AG04450 (cell line): ENCODE data around the gene ABCC11. TPM values are rescaled to one million over a fixed set of nuclear protein-coding genes. Genes with fewer than 3 reads are reported as not detected.

Source experiments
- CTCF ChIA-PET: fragments of 300-600, 350-600 bp; formaldehyde crosslinking; extraction: SDS; loops from one replicate; lab custom pipeline; 2022; ENCODE audit warnings: antibody characterized with exemption, inconsistent platforms; lab: Charles Lee
- POLR2A ChIA-PET: fragments of 350-600 bp; formaldehyde crosslinking; extraction: SDS; loops from one replicate; lab custom pipeline; 2021; ENCODE audit warnings: antibody characterized with exemption, inconsistent platforms; lab: Yijun Ruan, JAX
- DNase-seq: peaks from one replicate; pipeline ENCODE4 v3.0.0-alpha.2; 2011; ENCODE audit warnings: low read depth, low spot score
- H3K27ac ChIP-seq: one replicate; pipeline ENCODE4 v1.5.1; 2012; ENCODE audit warnings: low read depth, low read length, control low read depth
- H3K27me3 ChIP-seq: one replicate; pipeline ENCODE4 v1.6.0; 2012; ENCODE audit warnings: low read length; ENCODE audit not compliant: control insufficient read depth, insufficient read depth
- H3K4me3 ChIP-seq: 2 replicates; pipeline ENCODE4 v1.5.1; 2011; ENCODE audit warnings: mild to moderate bottlenecking, low read depth, low read length, control low read depth
- H3K9me3 ChIP-seq: 2 replicates; pipeline ENCODE4 v1.5.1; 2012; ENCODE audit warnings: low read length; ENCODE audit not compliant: control insufficient read depth, insufficient read depth
- polyA plus RNA-seq: library from polyadenylated mRNA; depleted of rRNA; stranded (reverse); fragments of >200 nt; gene quantifications from 2 replicates; pipeline ENCODE4 v1.2.3, GENCODE V29; 2011
- TF ChIP-seq, protein P1 (sequence below): IDR thresholded peaks from 2 replicates; pipeline ENCODE4 v1.5.1; 2011; ENCODE audit warnings: low read depth, low read length, control low read depth, inconsistent platforms

Gene ABCC11
- polyA plus RNA-seq, 1 experiment: 0.06 TPM

DNA sequence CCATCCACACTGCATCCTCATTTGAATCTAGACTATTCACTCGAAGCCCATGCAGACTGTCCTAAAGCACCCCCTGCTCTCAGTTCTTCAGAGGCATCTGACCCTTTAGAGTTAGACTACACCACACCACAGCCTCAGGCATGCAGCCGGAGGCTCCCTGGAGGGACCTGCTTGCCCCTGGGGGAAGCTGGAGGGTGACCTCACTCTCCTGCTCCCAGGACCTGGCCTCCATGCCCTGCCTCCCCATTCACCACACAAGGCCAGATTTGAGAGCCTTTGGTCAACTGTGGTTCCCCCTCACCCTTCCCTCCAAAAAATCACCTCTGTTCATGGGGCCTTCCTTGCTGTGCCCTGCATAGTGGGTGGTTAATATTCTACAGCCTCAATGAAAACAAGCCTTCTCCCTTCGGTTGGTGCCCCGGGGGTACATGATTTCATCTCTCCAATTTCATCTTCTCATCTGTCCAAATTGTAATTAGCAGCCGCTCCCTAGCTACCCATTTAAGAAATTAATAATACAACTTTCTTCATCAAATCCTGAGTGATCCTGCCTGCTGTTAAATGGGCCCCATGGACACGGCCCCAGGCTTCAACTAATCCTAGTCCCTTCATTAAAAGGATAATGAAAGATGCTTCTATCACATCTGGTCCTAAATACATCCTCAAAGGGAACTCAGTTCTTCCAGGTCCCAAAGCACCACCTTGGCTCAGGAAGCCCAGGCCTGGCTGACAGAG is 116.0 kb downstream of the ABCC11 start:
- no peaks in the 10 kb centered on the region for H3K27me3 ChIP-seq
- ChIA-PET CTCF (no interaction called here), POLR2A (no interaction called here)
- no peak for DNase-seq
- H3K4me3 ChIP-seq: no peak overlapping the region
- no peak overlapping the region for H3K27ac ChIP-seq
- TF ChIP-seq, protein P1, sequence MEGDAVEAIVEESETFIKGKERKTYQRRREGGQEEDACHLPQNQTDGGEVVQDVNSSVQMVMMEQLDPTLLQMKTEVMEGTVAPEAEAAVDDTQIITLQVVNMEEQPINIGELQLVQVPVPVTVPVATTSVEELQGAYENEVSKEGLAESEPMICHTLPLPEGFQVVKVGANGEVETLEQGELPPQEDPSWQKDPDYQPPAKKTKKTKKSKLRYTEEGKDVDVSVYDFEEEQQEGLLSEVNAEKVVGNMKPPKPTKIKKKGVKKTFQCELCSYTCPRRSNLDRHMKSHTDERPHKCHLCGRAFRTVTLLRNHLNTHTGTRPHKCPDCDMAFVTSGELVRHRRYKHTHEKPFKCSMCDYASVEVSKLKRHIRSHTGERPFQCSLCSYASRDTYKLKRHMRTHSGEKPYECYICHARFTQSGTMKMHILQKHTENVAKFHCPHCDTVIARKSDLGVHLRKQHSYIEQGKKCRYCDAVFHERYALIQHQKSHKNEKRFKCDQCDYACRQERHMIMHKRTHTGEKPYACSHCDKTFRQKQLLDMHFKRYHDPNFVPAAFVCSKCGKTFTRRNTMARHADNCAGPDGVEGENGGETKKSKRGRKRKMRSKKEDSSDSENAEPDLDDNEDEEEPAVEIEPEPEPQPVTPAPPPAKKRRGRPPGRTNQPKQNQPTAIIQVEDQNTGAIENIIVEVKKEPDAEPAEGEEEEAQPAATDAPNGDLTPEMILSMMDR: no peak
- H3K9me3 ChIP-seq: no peaks in the 10 kb centered on the region; the same call in 1 of the 2 replicates

DNA sequence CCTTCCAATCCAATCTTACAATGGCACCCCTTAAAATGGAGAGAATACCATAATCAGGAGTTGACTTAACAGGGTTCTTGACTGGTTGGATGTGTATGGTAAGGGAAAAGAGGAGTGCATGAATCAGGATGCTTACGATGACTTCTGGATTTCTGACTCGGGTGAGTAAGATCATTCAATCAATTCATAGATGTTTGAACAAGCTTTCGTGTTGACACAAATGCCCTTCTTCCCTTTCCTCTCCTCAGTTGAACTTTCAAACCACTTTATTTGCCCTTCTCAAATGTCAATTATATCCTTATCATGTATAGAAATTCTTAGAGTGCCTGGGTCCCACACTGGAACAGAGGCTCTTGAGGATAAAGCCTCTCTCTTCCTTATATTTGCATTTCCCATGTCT is 117.4 kb downstream of the ABCC11 start:
- CTCF ChIA-PET: no interaction called here
- POLR2A ChIA-PET: no interaction called here
- TF ChIP-seq, protein P1: no peak

GRCh38 chr16:48128769-48129168 is 118.6 kb downstream of the ABCC11 start:
- Histone ChIP-seq H3K27me3 (no peaks in the 10 kb centered on the region), H3K4me3 (no peak overlapping the region), H3K27ac (no peak overlapping the region), H3K9me3 (no peaks in the 10 kb centered on the region; the same call in 1 of the 2 replicates)
- ChIA-PET CTCF (interaction anchor here (1.1 kb wide), 1 partner anchor 987 kb away, joined by 3 read pairs; no protein-coding TSS in a partner anchor), POLR2A (no interaction called here)
- TF ChIP-seq, protein P1: no peak
- no peak for DNase-seq

More for the DNA sequence above, 117.4 kb downstream of the ABCC11 start:
- Histone ChIP-seq H3K27ac (no peak overlapping the region), H3K4me3 (no peak overlapping the region), H3K9me3 (no peaks in the 10 kb centered on the region; the same call in 1 of the 2 replicates), H3K27me3 (no peaks in the 10 kb centered on the region)
- DNase-seq: no peak

DNA sequence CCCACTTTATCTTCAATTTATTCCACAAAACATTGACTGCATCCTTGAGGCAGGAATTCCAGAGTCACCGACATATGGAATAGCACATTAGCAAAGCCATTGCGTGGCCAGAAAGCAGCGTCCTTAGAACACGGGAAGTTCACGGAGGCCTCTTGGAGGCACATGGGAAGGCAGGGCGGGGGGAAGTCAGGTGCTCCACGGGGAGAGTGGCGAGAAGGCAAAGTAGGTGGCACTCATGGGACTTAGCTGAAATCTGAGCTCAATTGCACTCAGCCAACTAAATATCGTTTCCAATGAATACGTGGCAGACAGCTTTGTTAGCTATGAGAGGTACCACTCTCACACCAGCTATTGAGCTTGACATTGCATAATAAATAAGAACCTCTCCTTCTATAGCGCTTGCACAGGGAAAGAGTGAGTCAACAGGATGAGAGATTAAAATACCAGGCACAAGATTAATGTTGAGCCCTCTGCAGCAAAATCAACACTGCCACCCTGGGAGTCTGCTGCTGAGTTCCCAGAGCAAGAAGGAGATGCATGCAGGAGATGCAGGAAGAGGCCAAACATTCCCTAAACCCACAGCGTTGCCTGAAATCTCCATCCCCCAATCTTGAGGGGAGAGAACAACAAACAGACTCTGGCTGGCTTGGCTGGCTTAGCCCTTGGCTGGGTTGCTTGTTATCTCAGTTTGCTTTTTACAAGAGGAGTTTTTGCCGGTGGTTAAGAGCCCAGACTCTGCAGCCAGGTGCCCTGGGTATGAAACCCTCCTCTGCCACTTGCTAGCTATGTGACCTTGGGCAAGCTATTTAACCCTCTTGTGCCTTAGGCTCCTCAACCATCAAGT is 120.3 kb downstream of the ABCC11 start:
- POLR2A ChIA-PET: interaction anchor here (0.6 to 1.5 kb wide), 3 partner anchors 10 to 394 kb away, joined by 3 to 4 read pairs (median 3); no protein-coding TSS in a partner anchor
- TF ChIP-seq, protein P1: no peak
- peak; percentile 93 for DNase-seq
- no peaks in the 10 kb centered on the region for H3K27me3 ChIP-seq
- peak overlapping the region; percentile 94 for H3K27ac ChIP-seq
- H3K4me3 ChIP-seq: no peak overlapping the region
- CTCF ChIA-PET: interaction anchor here (0.9 to 2.2 kb wide), 5 partner anchors 10 to 985 kb away, joined by 3 to 10 read pairs (median 5); partner anchors contain the start of gene ABCC12
- no peaks in the 10 kb centered on the region; the same call in 1 of the 2 replicates for H3K9me3 ChIP-seq
